NCI-H748 treated with DMSO at 0.1 percent for 48 hours (cell line): ENCODE measurements around the gene TMEM132E.

ENCODE experiments used
- DNase-seq: peaks from one replicate; lab custom pipeline; 2025; lab: John Stamatoyannopoulos, UW

The TMEM132E gene

DNA sequence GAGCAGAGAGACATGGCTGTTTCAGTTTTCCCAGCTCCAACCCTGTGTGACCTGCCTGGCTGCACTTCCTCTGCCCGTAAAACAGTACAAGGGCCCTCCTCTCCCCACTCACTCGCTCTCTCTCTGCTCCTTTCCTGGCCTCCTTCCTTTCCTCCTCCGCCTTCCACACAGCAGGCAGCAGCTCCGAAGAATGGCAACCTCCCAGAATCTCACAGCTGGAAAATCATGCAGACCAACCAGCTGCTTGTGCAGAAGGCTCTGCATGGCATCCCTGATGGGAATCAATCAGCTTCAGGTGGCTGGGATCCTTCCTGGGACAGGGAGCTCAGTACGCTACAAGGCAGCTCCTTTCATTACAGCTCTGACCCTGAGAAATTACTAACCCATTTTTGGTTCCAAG is 27.4 kb downstream of the TMEM132E start:
- DNase-seq: no peak

DNA sequence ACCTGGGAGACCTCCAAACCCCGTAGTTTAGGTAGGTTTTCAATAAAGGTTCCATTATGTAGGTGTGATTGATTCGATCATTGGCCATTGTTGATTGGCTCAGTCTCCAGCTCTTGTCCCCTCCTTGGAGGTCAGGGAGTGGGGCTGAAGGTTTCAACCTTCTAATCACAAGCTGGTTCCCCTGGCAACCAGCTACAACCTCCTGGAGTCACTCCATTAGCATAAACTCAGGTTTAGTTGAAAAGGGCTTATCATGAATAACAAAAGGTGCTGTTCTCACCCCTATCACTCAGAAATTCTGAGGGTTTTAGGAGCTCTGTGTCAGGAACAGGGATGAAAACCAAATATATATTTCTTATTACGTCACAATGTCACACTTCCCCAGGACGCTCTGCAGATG is 28.5 kb downstream of the TMEM132E start:
- DNase-seq: no peak

DNA sequence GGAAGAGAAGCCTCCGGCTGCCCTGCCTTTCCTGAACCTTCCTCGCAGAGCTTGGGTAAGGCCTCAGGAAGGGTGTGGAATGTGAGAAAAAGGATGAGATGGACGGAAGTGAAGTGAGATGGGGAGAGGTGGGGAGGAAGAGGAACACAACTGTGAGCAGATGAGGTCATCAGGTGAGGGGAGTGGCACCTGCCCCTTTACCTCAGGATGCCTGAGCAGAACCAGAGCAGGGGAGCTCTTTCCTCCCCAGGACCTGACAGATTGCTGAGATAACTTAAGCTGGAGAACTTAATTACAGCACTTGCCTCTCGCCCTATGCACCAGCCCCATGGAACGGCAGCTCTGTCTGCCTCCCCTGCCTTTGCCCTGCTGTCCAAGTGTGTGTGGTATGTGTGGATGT is 29.8 kb downstream of the TMEM132E start:
- DNase-seq: no peak

DNA sequence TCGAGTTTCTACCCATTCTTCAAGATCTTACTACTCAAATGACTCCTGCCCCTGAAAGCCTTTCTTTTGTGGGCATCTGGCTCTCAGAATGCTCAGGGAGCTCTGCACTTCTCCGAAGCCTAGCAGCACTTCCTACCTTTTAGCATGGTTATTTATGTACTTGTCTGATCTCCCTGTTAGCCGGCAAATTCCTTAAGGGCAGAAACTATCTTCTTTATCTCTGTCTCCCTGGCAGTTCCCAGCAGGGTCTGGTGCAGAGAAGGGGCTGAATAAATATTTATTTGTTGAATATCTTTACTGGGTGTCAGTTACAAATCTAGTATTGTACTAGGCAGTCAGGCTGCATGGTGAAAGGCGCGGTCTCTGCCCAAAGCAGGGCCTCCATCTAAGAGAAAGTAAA is 30.7 kb downstream of the TMEM132E start:
- DNase-seq: no peak

DNA sequence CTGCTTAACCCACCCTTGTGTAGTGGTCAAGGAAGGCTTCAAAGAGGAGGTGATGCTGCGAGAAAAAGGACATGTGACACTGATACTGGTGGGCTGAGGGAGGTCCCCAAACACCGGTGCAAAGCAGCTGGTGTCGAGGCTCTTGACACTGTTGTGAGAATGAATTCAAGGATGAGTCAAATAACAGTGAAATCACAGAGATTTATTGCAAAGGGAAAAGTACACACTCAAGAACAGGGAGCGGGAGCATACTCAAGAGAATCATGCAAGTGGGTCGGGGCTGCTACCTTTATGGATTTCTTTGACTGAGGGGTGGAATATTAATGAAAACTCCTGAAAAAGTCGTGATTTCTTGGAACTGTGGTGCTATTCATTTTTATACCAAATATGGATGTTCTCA is 31.1 kb downstream of the TMEM132E start:
- no peak for DNase-seq

DNA sequence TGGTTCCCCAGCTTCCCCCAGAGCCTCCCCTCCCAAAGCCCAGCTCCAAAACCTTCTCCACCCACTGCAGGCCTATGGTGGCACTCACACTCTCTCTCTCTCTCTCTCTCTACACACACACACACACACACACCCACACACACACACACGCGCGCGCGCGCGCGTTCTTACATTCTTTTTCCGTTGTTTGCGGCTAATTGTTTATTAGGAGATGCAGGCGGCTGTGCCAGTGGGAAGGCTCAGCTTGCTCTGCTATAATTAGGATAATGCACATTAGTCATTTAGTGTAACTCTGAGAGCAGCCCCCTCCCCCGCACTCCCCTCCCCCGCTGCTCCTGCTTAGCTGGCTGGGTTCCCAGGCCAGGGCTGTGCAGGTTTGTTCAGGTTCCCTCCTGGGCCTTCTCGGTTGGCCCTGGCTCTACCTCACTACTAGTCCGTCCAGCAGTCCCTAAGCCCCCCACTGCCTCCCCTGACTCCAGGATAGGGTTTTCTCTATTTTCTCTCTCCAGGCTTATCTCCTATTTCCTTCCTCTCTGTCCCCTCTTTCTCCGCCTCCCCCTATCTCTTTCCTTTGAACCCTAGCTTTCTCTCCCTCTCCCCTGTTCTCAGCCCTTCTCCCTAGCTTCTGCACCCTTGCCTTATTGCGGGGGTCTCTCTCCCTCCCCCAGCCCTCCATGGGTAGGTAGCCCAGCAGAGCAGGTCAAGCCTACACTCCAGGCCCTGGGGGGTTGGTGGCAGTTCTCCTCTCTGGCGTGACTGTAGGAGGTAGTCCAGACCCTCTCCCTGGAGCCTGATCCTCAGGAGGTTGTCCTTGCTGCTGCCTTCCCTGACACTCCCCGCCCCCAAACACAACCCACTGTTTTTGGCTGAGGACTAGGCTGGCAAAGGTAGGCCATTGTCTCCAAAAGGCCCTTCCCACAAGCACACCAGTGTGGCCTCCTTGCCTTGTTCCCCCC is 34.0 kb downstream of the TMEM132E start:
- DNase-seq: peak; percentile 11

DNA sequence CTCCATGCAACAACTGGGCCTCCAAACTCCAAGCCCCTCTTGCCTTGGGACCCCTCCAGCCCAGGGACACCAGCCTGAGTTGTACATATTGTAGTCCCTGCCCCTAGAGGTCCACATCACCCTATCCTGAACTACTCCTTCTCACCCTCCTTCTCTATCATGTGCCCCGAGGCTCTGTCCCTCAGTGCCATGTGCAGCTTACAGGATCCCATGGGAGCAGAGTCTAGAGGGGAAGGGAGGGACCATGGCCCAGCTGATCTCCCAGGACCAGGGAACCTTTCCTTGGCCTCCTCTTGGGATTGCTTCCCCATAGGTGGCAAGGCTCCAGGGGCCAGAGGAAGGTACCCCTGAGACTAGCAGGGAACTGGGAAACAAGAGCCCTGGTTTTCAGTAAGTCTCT is 35.3 kb downstream of the TMEM132E start:
- no peak for DNase-seq

DNA sequence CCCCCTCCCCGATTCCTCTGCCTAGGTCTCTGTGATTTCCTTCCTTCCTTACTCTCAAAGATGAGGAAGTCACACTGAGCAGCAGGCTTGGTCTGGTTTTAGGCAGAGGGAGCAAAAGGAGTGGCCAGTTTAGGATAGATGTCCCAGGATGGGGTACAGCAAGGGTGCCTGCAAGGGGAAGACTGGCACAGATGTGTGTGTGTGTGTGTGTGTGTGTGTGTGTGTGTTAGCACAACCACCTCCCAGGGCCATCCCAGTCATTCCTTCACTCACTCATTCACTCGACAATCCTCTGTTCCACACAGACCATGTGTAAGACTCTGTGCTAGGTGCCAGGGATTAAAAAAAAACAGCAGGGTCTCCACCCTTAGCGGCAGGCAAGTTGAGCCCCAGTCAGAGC is 35.9 kb downstream of the TMEM132E start:
- no peak for DNase-seq

DNA sequence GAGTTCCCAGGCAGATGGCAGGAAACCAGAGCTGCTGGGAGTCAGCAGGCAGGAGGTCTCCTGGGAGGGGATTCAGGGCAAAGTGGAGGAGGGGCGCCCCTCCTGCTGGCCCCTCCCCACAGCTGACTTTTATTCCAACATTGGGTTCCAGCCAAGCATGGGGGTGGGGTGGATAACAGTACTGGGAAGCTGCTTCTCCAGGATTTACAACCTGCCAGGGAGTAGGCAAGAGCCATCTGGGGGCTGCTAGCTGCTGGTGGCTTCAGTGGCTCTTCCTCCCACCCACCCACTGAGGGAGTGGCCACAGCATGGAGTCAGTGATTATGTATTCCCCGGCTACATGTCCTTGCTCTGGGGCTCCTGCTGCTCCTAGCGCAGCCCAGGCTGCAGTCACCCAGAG is 36.8 kb downstream of the TMEM132E start:
- no peak for DNase-seq

DNA sequence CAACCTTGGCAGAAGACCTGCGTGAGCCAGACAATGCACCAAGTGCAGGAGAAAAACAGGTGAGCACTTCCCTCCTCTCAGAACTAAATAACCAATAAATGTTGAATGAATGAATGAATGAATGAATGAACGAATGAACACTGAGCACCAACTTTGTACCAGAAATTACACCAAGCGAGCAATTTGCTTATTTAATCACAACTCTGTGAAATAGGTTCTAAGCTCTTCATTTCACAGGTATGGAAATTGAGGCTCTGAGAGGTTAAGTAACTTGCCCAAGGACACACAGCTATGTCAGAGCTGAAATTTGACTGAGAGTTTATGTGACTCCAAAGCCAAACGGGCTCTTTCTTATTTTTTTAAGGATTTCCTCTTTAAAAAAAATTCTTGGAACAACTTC is 38.0 kb downstream of the TMEM132E start:
- no peak for DNase-seq

DNA sequence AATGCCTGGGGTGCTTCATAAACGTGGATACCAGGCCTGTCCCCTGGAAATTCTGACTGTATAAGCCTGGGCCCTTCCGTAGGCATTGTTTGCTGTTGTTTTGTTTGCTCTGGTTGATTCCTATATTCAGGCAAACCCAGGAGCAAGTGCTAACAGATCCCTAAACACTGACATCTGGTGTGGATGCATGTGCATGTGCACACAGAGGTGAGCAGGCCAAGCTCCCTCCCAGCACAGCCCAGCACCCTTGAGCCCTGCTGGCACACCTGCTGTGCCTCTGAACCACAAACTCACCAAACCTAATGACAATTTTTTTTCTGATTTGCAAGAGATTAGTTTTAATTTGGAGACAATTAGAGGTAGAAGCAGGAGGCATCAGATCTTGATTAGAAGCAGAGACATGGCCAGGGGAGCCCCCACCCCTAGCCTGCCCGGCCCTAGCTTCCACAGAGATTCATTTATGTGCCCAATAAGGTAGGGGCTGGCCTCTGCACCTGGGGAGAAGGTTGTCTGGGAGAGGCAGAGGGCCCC is 40.4 kb downstream of the TMEM132E start:
- DNase-seq: no peak

DNA sequence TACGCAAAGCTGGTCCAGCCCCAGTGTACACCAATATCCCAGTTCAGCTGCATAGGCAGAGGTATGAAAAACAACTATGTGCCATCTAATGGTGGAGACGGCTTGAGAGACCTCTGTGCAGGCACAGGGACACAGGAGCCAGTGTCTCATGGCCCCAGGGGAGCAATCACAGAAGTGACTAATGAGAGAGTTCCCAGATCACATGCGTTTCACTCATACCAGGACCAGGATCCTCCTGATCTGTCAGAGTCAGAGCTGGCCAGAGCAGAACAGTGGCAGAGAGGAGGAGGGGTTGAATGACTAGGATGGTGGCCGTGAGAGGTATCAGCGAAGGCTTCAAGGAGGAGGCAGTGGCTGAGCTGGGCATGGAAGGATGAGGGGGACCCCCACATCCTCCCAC is 41.1 kb downstream of the TMEM132E start:
- DNase-seq: no peak

DNA sequence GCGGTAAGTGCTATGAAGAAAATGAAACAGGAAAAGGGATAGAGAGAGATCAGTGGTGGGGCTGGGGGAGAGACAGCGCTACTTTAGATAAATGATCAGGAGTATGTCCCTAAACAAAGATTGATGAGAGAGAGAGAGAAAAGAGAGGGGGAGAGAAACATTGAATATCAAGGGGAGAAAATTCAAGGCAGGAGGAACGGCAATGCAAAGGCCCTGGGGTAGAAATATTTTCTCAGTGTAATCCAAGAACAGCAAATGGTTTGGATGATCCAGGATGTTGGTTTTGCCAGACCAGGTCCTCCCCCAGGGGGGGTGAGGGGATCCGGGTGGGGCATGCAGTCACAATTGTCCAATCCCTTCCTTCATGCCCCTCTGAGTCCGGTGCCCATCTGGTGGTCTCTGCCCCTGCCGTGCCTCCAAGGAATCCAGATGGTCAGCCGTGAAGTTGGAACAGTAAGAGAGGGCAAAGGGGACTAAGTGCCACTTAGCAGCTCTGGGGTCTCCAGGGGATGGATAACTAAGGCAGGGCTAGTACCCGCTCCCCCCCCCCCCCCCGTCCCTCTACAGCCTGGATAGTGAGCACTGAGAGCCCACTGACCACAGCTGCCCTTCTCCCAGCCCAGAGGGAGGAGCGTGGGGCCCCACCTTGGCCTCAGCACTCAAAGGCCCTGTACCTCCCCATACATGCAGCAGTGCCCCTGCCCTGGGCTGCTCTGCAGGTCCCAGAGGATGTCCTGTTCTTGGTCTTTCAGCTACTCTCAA is 43.7 kb downstream of the TMEM132E start:
- no peak for DNase-seq

DNA sequence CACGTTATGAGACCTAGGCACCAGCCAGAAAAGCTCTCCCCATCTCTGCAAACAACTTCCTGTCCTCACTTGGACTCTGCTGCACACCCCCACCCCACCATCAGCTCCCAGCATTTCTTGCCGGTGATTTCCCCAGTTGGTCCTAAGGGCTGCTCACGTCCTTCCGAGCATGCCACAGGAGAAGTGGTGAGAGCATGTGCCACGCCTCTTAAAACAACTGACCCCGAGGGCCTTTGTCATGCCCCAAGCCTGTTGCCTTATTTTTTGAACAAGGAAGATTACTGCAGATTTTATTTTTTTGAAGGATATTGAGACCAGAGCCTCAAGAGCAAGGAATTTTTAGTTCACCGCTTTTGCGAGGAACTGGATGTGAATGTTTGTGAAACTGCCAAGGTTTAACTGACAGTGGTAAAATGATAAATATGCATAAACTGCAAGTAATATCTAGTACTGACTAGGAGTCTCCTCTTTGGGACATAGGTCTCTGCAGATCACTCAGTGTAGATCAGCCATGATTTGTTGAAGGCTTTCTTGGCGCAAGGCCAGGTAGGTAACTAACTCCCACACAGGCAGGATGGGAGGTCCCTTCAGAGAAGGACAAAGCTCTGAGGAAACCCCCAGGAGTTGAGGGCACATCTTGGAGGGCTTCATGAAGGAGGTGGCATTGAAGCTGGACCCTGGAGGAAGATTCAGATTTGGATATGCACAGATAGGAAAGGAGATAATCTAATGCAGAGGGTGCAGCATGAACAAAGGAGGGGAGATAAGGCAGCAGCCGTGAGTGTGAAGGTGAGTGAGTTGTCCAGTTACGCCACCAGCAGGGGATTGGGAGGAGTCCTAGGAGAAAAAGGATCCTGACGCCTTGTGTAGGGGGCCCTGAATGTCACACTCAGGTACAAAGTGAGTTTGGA is 44.7 kb downstream of the TMEM132E start:
- DNase-seq: no peak

DNA sequence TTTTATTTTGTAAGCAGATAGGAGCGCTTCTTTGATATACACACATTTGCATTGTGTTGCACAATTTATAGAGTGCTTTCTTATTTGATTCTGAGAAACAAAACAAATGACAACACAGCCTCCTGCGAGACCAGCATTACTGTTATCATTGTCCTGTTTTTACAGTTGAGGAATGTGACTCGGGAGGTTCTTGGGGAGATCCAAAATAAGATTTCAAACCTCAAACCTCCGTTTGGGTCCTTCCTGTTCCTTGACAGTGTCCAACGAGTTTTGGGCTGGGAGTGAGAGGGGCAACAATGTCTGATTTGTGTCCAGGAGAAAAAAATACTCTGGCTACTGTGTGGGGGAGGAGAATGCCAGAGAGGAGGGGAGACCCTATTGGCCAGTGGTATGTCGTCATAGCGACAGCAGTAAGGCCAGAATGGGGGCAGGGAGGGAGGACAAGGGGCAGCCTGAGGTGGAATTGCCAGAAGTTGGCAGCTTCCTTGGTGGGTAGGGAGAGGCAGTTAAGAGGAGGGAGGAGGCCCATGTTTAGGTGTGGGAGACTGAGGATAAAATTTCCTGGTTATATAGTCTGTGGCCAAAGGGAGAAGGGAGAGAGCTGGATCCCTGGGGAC is 45.5 kb downstream of the TMEM132E start:
- DNase-seq: no peak

DNA sequence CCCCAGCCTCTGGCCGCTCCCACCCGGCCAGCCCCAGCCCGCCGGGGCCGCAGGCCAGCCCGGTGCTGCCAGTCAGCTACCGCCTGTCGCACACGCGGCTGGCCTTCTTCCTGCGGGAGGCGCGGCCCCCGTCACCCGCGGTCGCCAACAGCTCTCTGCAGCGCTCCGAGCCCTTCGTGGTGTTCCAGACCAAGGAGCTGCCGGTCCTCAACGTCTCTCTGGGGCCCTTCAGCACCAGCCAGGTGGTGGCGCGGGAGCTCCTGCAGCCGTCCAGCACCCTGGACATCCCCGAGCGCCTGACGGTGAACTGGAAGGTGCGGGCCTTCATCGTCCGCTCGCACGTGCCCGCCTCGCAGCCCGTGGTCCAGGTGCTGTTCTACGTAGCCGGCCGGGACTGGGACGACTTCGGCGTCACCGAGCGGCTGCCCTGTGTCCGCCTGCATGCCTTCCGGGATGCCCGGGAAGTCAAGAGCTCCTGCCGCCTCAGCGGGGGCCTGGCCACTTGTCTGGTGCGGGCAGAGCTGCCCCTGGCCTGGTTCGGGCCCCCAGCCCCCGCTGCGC is 46.8 kb downstream of the TMEM132E start:
- DNase-seq: no peak

DNA sequence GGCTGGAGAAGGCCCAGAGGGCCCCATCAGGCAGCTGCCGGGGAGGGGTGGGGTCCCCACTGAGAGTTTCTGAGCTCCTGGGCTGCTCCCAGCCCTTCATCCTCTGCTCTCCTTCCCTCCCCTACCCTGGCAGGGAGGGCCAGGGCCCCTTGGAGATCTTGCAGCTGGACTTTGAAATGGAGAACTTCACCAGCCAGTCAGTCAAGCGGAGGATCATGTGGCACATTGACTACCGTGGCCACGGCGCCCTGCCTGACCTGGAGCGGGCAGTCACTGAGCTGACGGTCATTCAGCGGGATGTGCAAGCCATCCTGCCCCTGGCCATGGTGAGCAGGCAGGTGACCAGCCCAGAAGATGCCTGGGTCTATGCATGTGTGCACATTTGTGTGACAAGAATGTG is 49.5 kb downstream of the TMEM132E start:
- DNase-seq: no peak

DNA sequence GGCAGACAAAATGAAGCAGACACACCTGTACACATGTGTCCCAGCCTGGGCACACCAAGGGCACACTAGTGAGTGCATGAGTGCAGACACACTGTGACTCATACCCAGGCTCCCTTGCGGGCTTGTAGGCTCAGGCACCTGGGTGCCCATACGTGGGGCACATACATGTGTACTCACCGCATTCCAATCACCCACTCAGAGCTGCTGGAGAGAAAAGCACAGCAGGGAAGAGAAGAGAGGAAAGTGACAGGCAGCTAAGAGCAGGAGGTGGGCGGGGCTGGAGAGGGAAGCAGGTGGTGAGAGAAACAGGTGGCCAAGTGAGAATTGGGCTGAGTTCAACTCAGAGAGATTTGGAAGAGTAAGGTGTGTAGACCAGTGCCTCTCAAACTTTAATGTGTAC is 54.0 kb downstream of the TMEM132E start:
- DNase-seq: peak; percentile 14

DNA sequence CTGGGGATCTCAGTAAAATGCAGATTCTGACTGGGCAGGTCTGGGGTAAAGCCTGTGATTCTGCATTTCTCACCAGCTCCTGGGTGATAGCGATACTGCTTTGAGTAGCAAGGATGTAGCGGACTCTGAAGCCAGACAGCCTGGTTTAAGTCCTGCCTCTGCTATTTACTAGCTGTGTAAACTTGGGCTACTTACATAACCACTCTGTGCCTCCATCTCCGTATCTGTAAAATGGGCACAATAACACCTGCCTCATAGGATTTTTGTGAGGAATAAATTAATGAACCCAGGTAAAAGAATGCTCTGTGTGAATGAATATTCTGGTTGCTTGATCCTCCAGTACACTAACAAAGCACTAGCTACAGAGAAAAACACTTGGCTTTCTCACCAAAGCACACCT is 54.4 kb downstream of the TMEM132E start:
- no peak for DNase-seq

DNA sequence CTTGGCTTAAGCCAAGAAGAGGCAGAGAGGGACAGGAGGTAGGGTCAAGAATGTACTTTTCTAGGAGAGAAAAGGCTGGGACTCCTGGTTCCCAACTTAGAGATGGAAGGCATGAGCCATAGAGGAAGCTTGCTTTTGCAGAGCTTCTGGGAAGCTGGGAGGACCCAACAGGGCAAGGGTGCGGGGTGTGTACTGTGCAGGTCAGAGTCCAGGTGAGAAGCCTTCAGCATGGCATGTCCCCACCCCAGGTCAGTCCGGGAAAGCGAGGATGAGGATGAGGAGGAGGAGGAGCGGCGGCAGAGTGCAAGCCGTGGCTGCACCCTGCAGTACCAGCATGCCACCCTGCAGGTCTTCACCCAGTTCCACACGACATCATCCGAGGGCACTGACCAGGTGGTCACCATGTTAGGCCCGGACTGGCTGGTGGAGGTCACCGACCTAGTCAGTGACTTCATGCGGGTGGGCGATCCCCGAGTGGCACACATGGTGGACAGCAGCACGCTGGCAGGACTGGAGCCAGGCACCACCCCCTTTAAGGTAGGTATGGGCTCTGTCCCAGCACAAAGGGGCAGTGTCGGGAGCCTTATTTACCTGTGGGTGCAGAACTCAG is 55.3 kb downstream of the TMEM132E start:
- DNase-seq: no peak

DNA sequence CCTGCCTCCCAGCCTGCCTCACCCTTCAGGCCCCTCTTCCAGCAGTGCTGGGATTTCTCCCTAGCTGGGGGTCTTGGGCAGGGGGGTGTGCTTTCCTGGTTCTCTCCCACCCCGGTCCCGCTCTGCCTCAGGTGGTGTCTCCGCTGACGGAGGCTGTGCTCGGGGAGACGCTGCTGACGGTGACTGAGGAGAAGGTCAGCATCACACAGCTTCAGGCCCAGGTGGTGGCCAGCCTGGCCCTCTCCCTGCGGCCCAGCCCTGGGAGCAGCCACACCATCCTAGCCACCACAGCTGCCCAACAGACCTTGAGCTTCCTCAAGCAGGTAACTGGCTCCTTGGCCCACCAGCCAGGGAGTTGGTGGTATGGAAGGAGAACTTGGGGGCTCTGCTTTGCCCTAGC is 56.5 kb downstream of the TMEM132E start:
- no peak for DNase-seq
